GM12874 (cell line): ENCODE measurements around the gene CYB5A.

Source experiments
- TF ChIP-seq, protein P1 (sequence below): IDR thresholded peaks from 2 replicates; pipeline ENCODE4 v1.5.1; 2011; ENCODE audit warnings: low read depth, mild to moderate bottlenecking, control low read depth, low read length, moderate library complexity; ENCODE audit not compliant: insufficient read depth

The CYB5A gene

DNA sequence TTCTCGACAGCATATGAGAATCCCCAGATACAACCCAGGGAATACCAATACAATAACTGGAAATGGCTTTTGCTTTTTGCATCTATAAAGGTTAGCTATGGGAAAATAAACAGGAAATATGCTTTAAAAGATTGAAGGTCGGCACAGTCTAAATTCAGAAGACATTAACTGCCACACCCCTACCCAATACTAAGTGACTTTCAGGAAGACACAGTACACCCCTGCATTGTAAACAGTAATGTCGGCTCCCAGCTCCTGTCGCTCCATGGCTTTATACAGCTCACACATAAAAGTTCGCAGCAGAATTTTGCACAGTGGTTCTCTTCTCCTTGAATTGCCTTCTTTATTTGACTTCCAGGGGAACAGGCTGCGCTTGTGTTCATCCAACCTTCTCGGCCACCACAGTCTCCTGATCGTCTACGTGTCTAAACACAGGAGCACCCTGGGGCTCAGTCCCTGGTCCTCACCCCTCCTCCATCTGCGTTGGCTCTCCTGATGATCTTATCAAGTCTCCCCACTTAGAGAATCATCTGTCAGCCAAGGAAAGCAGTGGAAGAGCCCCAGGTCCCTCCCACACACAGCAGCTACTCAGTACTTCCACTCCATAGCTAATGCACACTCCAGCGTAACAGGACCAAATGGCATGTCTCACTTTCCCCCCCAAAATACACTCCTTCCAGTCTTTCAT, 22.7 kb downstream of the CYB5A start:
- TF ChIP-seq, protein P1, sequence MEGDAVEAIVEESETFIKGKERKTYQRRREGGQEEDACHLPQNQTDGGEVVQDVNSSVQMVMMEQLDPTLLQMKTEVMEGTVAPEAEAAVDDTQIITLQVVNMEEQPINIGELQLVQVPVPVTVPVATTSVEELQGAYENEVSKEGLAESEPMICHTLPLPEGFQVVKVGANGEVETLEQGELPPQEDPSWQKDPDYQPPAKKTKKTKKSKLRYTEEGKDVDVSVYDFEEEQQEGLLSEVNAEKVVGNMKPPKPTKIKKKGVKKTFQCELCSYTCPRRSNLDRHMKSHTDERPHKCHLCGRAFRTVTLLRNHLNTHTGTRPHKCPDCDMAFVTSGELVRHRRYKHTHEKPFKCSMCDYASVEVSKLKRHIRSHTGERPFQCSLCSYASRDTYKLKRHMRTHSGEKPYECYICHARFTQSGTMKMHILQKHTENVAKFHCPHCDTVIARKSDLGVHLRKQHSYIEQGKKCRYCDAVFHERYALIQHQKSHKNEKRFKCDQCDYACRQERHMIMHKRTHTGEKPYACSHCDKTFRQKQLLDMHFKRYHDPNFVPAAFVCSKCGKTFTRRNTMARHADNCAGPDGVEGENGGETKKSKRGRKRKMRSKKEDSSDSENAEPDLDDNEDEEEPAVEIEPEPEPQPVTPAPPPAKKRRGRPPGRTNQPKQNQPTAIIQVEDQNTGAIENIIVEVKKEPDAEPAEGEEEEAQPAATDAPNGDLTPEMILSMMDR, result no peak

DNA sequence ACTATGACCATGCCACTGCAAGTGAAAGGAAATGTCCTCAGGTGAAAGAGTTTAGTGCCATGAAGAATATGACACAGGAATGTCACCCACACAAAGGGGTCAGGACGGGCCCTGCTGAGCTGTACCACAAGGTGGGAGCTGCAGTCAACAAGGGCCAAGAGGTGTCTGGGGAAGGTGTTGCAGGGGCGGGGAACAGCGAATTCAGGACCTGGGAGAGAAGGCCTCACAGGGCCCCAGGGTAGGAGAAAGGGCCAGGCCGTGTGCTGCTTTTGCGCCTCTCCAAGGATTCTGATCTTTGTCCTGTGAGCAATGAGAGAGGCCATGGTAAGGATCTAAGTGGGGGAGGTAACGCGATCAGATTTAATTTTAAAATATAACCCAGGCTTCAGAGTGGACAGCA, 23.6 kb downstream of the CYB5A start:
- TF ChIP-seq, protein P1, result no peak

DNA sequence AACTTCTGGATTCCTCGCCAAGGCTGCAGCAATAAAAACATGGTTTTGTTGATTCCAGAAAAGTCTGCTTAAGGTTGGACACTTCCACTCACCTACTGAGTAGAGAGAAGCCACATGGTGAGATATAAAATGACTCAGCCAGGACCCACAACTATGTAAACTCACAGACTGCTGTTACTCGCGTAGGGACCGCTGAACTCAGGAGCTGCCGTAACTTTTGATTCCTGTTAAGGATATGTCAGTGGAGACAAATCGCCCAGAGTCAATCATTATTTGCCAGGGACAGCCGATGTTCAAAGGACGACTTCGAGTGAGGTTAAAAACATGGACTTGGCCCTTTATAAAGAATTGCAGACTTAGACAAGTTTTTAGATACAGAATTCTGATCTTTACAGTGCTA, 25.6 kb downstream of the CYB5A start:
- TF ChIP-seq, protein P1, result no peak

- TF ChIP-seq, protein P1, result no peak
Measured at GRCh38 chr18:74265546-74266098, 26.1 kb downstream of the CYB5A start.

GRCh38 chr18:74264303-74265020, 27.3 kb downstream of the CYB5A start:
- TF ChIP-seq, protein P1, result no peak

DNA sequence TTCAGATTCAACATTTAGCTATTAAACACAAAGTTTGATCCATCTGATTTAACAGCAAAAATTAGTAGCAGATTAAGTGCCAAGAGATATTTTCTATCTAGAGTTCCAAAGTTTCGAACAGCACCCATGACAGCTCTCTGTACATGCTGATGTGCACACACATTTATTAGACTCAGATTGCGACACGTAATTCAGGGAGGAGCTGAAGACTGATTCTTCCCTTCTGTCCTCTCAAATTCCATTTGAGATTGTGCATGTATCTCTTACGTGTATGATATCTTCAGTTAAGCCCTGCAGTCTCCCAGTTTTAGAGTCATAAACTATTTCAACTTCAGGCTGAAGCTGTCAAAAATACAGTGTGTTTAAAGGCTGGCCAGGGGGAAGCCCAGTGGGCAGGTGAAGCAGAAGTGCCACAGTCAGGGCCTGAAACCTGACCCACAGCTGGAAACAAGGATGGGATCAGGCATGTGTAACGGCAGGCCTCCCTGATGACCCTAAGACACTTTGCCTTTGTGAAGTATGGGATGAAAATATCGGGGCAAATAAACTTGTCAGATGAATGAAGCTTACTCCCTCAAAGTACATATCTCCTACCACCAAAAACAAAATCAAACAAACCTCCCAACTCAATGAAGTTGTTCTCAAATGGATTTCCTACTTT, 30.6 kb downstream of the CYB5A start:
- TF ChIP-seq, protein P1, result no peak

DNA sequence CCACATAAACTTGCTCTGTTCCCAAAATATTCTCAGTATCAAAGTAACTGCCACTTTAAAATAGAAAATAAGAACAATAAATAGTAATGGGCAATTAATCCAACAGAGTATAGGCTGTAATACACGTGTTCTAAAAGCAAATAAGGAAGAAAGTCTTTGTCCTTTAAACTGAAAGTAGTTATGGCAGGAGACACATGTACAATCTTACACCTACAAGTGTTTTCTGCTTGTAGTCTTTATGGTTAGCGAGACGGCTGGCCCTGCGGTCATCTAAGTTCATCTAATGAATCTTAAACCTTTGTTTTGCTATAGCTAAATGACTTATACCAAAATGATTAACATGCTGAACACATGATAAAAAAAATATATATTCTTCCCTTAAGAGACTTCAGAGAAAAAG, 32.4 kb downstream of the CYB5A start:
- TF ChIP-seq, protein P1, result no peak
